ENCODE results near the gene TKT. TPM values are rescaled to one million over a fixed set of nuclear protein-coding genes. Genes with fewer than 3 reads are reported as not detected.

TKT gene
- polyA plus RNA-seq, 4 donors = 58.8 to 407 (median 128) TPM

- Histone ChIP-seq H3K9me3 (ENCODE audit: control insufficient read depth in 2 of 2, insufficient read depth in 1 of 2, low read depth in 1 of 2, low read length in 1 of 2) (peaks cover 0 to under 1% of the 10 kb centered on the region in 2 donors), H3K4me1 (ENCODE audit: control insufficient read depth in 3 of 3, insufficient read depth in 2 of 3, low read depth in 1 of 3, low read length in 2 of 3) (peaks cover 3 to 20% (median 17%) of the 10 kb centered on the region in 3 donors), H3K27me3 (ENCODE audit: control insufficient read depth in 3 of 3, insufficient read depth in 3 of 3, low read length in 3 of 3) (no peaks in the 10 kb centered on the region), H3K36me3 (ENCODE audit: control insufficient read depth in 3 of 3, insufficient read depth in 2 of 3, low read depth in 1 of 3, low read length in 3 of 3) (peaks cover 0 to 18% (median 0%) of the 10 kb centered on the region in 3 donors), H3K4me3 (ENCODE audit: low read depth in 1 of 3, low read length in 3 of 3) (no peak overlapping the region), H3K27ac (ENCODE audit: low read depth in 1 of 3, low read length in 2 of 3) (peak overlapping the region in 1 of 3 donors; percentile 7)
- no peak for DNase-seq
- no peak for FAIRE-seq
- WGBS, 3 donors = 86 to 91% (median 89%) methylated on average over 4 of the region's 4 CpGs
Measured at GRCh38 chr3:53250881-53251605, 4.8 kb downstream of the TKT start.

- Histone ChIP-seq H3K9me3 (ENCODE audit: control insufficient read depth in 2 of 2, insufficient read depth in 1 of 2, low read depth in 1 of 2, low read length in 1 of 2) (peaks cover 0 to 6% of the 10 kb centered on the region in 2 donors), H3K36me3 (ENCODE audit: control insufficient read depth in 3 of 3, insufficient read depth in 2 of 3, low read depth in 1 of 3, low read length in 3 of 3) (peaks cover 0 to 21% (median 0%) of the 10 kb centered on the region in 3 donors), H3K27me3 (ENCODE audit: control insufficient read depth in 3 of 3, insufficient read depth in 3 of 3, low read length in 3 of 3) (no peaks in the 10 kb centered on the region), H3K27ac (ENCODE audit: low read depth in 1 of 3, low read length in 2 of 3) (no peak overlapping the region), H3K4me1 (ENCODE audit: control insufficient read depth in 3 of 3, insufficient read depth in 2 of 3, low read depth in 1 of 3, low read length in 2 of 3) (peaks cover 3 to 20% (median 17%) of the 10 kb centered on the region in 3 donors), H3K4me3 (ENCODE audit: low read depth in 1 of 3, low read length in 3 of 3) (no peak overlapping the region)
- DNase-seq (no peak), FAIRE-seq (no peak)
- WGBS, 3 donors = 96 to 97% (median 97%) methylated on average over 3 of the region's 3 CpGs
Measured at GRCh38 chr3:53250453-53250852, 5.4 kb downstream of the TKT start.

- FAIRE-seq = no peak
- H3K9me3 ChIP-seq (ENCODE audit: control insufficient read depth in 2 of 2, insufficient read depth in 1 of 2, low read depth in 1 of 2, low read length in 1 of 2) = peaks cover 0 to 8% of the 10 kb centered on the region in 2 donors
- H3K4me1 ChIP-seq (ENCODE audit: control insufficient read depth in 3 of 3, insufficient read depth in 2 of 3, low read depth in 1 of 3, low read length in 2 of 3) = peaks cover 0 to 17% (median 6%) of the 10 kb centered on the region in 3 donors
- WGBS, 3 donors = 62 to 75% (median 65%) methylated on average over 6 of the region's 6 CpGs
- no peak overlapping the region for H3K27ac ChIP-seq (ENCODE audit: low read depth in 1 of 3, low read length in 2 of 3)
- no peak overlapping the region for H3K4me3 ChIP-seq (ENCODE audit: low read depth in 1 of 3, low read length in 3 of 3)
- no peak for DNase-seq
- H3K36me3 ChIP-seq (ENCODE audit: control insufficient read depth in 3 of 3, insufficient read depth in 2 of 3, low read depth in 1 of 3, low read length in 3 of 3) = peaks cover 0 to 34% (median 0%) of the 10 kb centered on the region in 3 donors
- no peaks in the 10 kb centered on the region for H3K27me3 ChIP-seq (ENCODE audit: control insufficient read depth in 3 of 3, insufficient read depth in 3 of 3, low read length in 3 of 3)
Measured at GRCh38 chr3:53248161-53248560, 7.7 kb downstream of the TKT start.

- no peak for DNase-seq
- Histone ChIP-seq H3K27ac (ENCODE audit: low read depth in 1 of 3, low read length in 2 of 3) (no peak overlapping the region), H3K4me3 (ENCODE audit: low read depth in 1 of 3, low read length in 3 of 3) (no peak overlapping the region), H3K4me1 (ENCODE audit: control insufficient read depth in 3 of 3, insufficient read depth in 2 of 3, low read depth in 1 of 3, low read length in 2 of 3) (peaks cover 0 to 13% (median 3%) of the 10 kb centered on the region in 3 donors), H3K9me3 (ENCODE audit: control insufficient read depth in 2 of 2, insufficient read depth in 1 of 2, low read depth in 1 of 2, low read length in 1 of 2) (peaks cover 0 to 8% of the 10 kb centered on the region in 2 donors), H3K27me3 (ENCODE audit: control insufficient read depth in 3 of 3, insufficient read depth in 3 of 3, low read length in 3 of 3) (no peaks in the 10 kb centered on the region), H3K36me3 (ENCODE audit: control insufficient read depth in 3 of 3, insufficient read depth in 2 of 3, low read depth in 1 of 3, low read length in 3 of 3) (peaks cover 0 to 36% (median 0%) of the 10 kb centered on the region in 3 donors)
- FAIRE-seq = no peak
- WGBS, 3 donors = 61 to 75% (median 74%) methylated on average over 2 of the region's 2 CpGs
Measured at GRCh38 chr3:53247619-53248018, 8.2 kb downstream of the TKT start.

DNA sequence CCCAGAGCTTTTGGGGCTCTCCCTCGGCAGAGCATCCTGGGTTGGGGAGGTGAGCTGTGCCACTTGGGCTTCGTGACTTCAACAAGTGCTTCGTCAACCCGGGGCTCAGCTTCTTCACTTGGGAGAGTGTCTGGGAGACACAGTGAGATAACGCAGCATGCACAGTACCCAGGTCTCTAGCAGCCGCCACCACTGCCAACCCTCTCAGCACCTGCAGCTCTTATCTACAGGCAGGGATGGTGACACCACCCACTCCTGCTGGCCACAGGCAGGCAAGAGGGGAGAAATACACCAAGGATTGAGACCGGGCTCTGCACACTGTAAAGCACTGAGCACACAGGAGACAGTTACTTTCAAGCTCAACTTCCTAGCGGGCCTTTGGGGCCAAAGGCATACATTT, 11.6 kb downstream of the TKT start:
- Histone ChIP-seq H3K27me3 (ENCODE audit: control insufficient read depth in 3 of 3, insufficient read depth in 3 of 3, low read length in 3 of 3) (no peaks in the 10 kb centered on the region), H3K9me3 (ENCODE audit: control insufficient read depth in 2 of 2, insufficient read depth in 1 of 2, low read depth in 1 of 2, low read length in 1 of 2) (peaks cover 0 to 8% of the 10 kb centered on the region in 2 donors), H3K27ac (ENCODE audit: low read depth in 1 of 3, low read length in 2 of 3) (peak overlapping the region in 1 of 3 donors; percentile 1), H3K4me1 (ENCODE audit: control insufficient read depth in 3 of 3, insufficient read depth in 2 of 3, low read depth in 1 of 3, low read length in 2 of 3) (peaks cover 0 to 7% (median 0%) of the 10 kb centered on the region in 3 donors), H3K4me3 (ENCODE audit: low read depth in 1 of 3, low read length in 3 of 3) (no peak overlapping the region), H3K36me3 (ENCODE audit: control insufficient read depth in 3 of 3, insufficient read depth in 2 of 3, low read depth in 1 of 3, low read length in 3 of 3) (peaks cover 3 to 58% (median 9%) of the 10 kb centered on the region in 3 donors)
- WGBS, 3 donors = 18 to 69% (median 36%) methylated on average over 8 of the region's 8 CpGs
- FAIRE-seq (no peak), DNase-seq (peak in 1 of 2 donors; percentile 49)

GRCh38 chr3:53243785-53244184, 12.0 kb downstream of the TKT start:
- Histone ChIP-seq H3K27me3 (ENCODE audit: control insufficient read depth in 3 of 3, insufficient read depth in 3 of 3, low read length in 3 of 3) (no peaks in the 10 kb centered on the region), H3K4me3 (ENCODE audit: low read depth in 1 of 3, low read length in 3 of 3) (no peak overlapping the region), H3K9me3 (ENCODE audit: control insufficient read depth in 2 of 2, insufficient read depth in 1 of 2, low read depth in 1 of 2, low read length in 1 of 2) (peaks cover 0 to 8% of the 10 kb centered on the region in 2 donors), H3K27ac (ENCODE audit: low read depth in 1 of 3, low read length in 2 of 3) (no peak overlapping the region), H3K36me3 (ENCODE audit: control insufficient read depth in 3 of 3, insufficient read depth in 2 of 3, low read depth in 1 of 3, low read length in 3 of 3) (peaks cover 3 to 63% (median 13%) of the 10 kb centered on the region in 3 donors), H3K4me1 (ENCODE audit: control insufficient read depth in 3 of 3, insufficient read depth in 2 of 3, low read depth in 1 of 3, low read length in 2 of 3) (peaks cover 0 to 7% (median 4%) of the 10 kb centered on the region in 3 donors)
- no peak for FAIRE-seq
- DNase-seq = no peak
- WGBS, 3 donors = 77 to 87% (median 80%) methylated on average over 8 of the region's 8 CpGs

GRCh38 chr3:53243165-53243564, 12.7 kb downstream of the TKT start:
- DNase-seq (peak in 1 of 2 donors; percentile 16), FAIRE-seq (no peak)

GRCh38 chr3:53242642-53243041, 13.2 kb downstream of the TKT start:
- 62 to 82% (median 71%) methylated on average over 4 of the region's 4 CpGs for WGBS, 3 donors
- Histone ChIP-seq H3K4me3 (ENCODE audit: low read depth in 1 of 3, low read length in 3 of 3) (no peak overlapping the region), H3K36me3 (ENCODE audit: control insufficient read depth in 3 of 3, insufficient read depth in 2 of 3, low read depth in 1 of 3, low read length in 3 of 3) (peaks cover 3 to 72% (median 13%) of the 10 kb centered on the region in 3 donors), H3K27me3 (ENCODE audit: control insufficient read depth in 3 of 3, insufficient read depth in 3 of 3, low read length in 3 of 3) (no peaks in the 10 kb centered on the region), H3K4me1 (ENCODE audit: control insufficient read depth in 3 of 3, insufficient read depth in 2 of 3, low read depth in 1 of 3, low read length in 2 of 3) (peaks cover 3 to 15% (median 5%) of the 10 kb centered on the region in 3 donors), H3K9me3 (ENCODE audit: control insufficient read depth in 2 of 2, insufficient read depth in 1 of 2, low read depth in 1 of 2, low read length in 1 of 2) (peaks cover 0 to 8% of the 10 kb centered on the region in 2 donors), H3K27ac (ENCODE audit: low read depth in 1 of 3, low read length in 2 of 3) (no peak overlapping the region)
- no peak for FAIRE-seq
- DNase-seq = no peak

More at GRCh38 chr3:53243165-53243564, 12.7 kb downstream of the TKT start:
- 55 to 58% (median 56%) methylated on average over 14 of the region's 14 CpGs for WGBS, 3 donors
- H3K27me3 ChIP-seq (ENCODE audit: control insufficient read depth in 3 of 3, insufficient read depth in 3 of 3, low read length in 3 of 3) = no peaks in the 10 kb centered on the region
- peaks cover 3 to 11% (median 7%) of the 10 kb centered on the region in 3 donors for H3K4me1 ChIP-seq (ENCODE audit: control insufficient read depth in 3 of 3, insufficient read depth in 2 of 3, low read depth in 1 of 3, low read length in 2 of 3)
- H3K4me3 ChIP-seq (ENCODE audit: low read depth in 1 of 3, low read length in 3 of 3) = no peak overlapping the region
- peaks cover 0 to 8% of the 10 kb centered on the region in 2 donors for H3K9me3 ChIP-seq (ENCODE audit: control insufficient read depth in 2 of 2, insufficient read depth in 1 of 2, low read depth in 1 of 2, low read length in 1 of 2)
- peaks cover 3 to 69% (median 13%) of the 10 kb centered on the region in 3 donors for H3K36me3 ChIP-seq (ENCODE audit: control insufficient read depth in 3 of 3, insufficient read depth in 2 of 3, low read depth in 1 of 3, low read length in 3 of 3)
- H3K27ac ChIP-seq (ENCODE audit: low read depth in 1 of 3, low read length in 2 of 3) = no peak overlapping the region
